WERI-Rb-1 (cell line): ENCODE measurements around the gene VTI1A.

Experiments used
- DNase-seq: peaks from one replicate; pipeline ENCODE4 v3.0.0-alpha.2; 2020
- H3K27ac ChIP-seq: fragments of 250-450 bp; sonication (Bioruptor Pico); 2 replicates; pipeline ENCODE4 v1.5.1; 2020; ENCODE audit warnings: mild to moderate bottlenecking, moderate library complexity
- H3K27me3 ChIP-seq: fragments of 250-450 bp; sonication (Bioruptor Pico); 2 replicates; pipeline ENCODE4 v1.5.1; 2021; ENCODE audit warnings: mild to moderate bottlenecking, low read depth, moderate library complexity; ENCODE audit not compliant: insufficient read depth, severe bottlenecking
- H3K36me3 ChIP-seq: fragments of 250-450 bp; sonication (Bioruptor Pico); 2 replicates; pipeline ENCODE4 v1.5.1; 2020; ENCODE audit warnings: mild to moderate bottlenecking, moderate library complexity
- H3K4me3 ChIP-seq: 2 replicates; pipeline ENCODE4 v1.5.1; 2011; ENCODE audit warnings: low read depth, mild to moderate bottlenecking, control low read depth, low read length
- H3K9me3 ChIP-seq: fragments of 250-450 bp; sonication (Bioruptor Pico); 2 replicates; pipeline ENCODE4 v1.5.1; 2021; ENCODE audit warnings: mild to moderate bottlenecking, moderate library complexity; ENCODE audit not compliant: severe bottlenecking
- CTCF ChIP-seq: IDR thresholded peaks from 2 replicates; pipeline ENCODE4 v1.5.1; 2011; ENCODE audit warnings: low read depth, mild to moderate bottlenecking, control low read depth, inconsistent platforms, low read length

Gene VTI1A

GRCh38 chr10:112409299-112409698 lies 37.7 kb upstream of the VTI1A start:
- Histone ChIP-seq H3K9me3 (no peaks in the 10 kb centered on the region), H3K4me3 (no peak overlapping the region), H3K27ac (no peak overlapping the region), H3K36me3 (no peaks in the 10 kb centered on the region), H3K27me3 (no peaks in the 10 kb centered on the region)
- no peak for TF ChIP-seq CTCF
- DNase-seq, result no peak

GRCh38 chr10:112409755-112410154 lies 37.3 kb upstream of the VTI1A start:
- no peak for TF ChIP-seq CTCF
- Histone ChIP-seq H3K9me3 (no peaks in the 10 kb centered on the region), H3K36me3 (no peaks in the 10 kb centered on the region), H3K27me3 (no peaks in the 10 kb centered on the region), H3K4me3 (no peak overlapping the region), H3K27ac (no peak overlapping the region)
- DNase-seq, result no peak

- no peaks in the 10 kb centered on the region for H3K9me3 ChIP-seq
- no peak overlapping the region for H3K27ac ChIP-seq
- TF ChIP-seq CTCF, result no peak
- H3K4me3 ChIP-seq, result no peak overlapping the region
- DNase-seq, result no peak
- H3K27me3 ChIP-seq, result no peaks in the 10 kb centered on the region
- H3K36me3 ChIP-seq, result no peaks in the 10 kb centered on the region
Observed at GRCh38 chr10:112412696-112413095, 34.3 kb upstream of the VTI1A start.

GRCh38 chr10:112421731-112422130 lies 25.3 kb upstream of the VTI1A start:
- Histone ChIP-seq H3K9me3 (no peaks in the 10 kb centered on the region), H3K4me3 (no peak overlapping the region), H3K27me3 (no peaks in the 10 kb centered on the region), H3K36me3 (no peaks in the 10 kb centered on the region), H3K27ac (no peak overlapping the region)
- no peak for DNase-seq
- TF ChIP-seq CTCF, result no peak

- DNase-seq, result no peak
- Histone ChIP-seq H3K9me3 (no peaks in the 10 kb centered on the region), H3K36me3 (peaks cover 6% of the 10 kb centered on the region; the same call in 1 of the 2 replicates), H3K4me3 (no peak overlapping the region), H3K27ac (no peak overlapping the region), H3K27me3 (no peaks in the 10 kb centered on the region)
- TF ChIP-seq CTCF, result no peak
Observed at GRCh38 chr10:112424651-112425050, 22.4 kb upstream of the VTI1A start.

- no peak for DNase-seq
- Histone ChIP-seq H3K27me3 (no peaks in the 10 kb centered on the region), H3K4me3 (no peak overlapping the region), H3K27ac (no peak overlapping the region), H3K36me3 (peaks cover 15% of the 10 kb centered on the region), H3K9me3 (no peaks in the 10 kb centered on the region)
- TF ChIP-seq CTCF, result no peak
Observed at GRCh38 chr10:112426111-112426510, 20.9 kb upstream of the VTI1A start.
